GM12878 (cell line): ENCODE results near the gene ACP4. TPM values are rescaled to one million over a fixed set of nuclear protein-coding genes. Genes with fewer than 3 reads are reported as not detected.

ENCODE experiments used
- ATAC-seq: fragments of 200-7000 bp; cut with Tn5 transposase; 3 replicates; pipeline ENCODE4 v1.9.1; 2020; ENCODE audit warnings: mild to moderate bottlenecking, moderate library complexity
- BruUV-seq: library from RNA; stranded (reverse); fragments of 400-500 nt; replicated peaks from 2 replicates; lab custom pipeline; 2021; lab: Mats Ljungman, UMichigan
- CTCF ChIA-PET: fragments of 300-600 bp; sonication (Branson Sonifier 250); formaldehyde crosslinking; extraction: SDS; loops from one replicate; lab custom pipeline; 2021; ENCODE audit warnings: inconsistent platforms; lab: Yijun Ruan, JAX
- POLR2A ChIA-PET: fragments of 350-600 bp; formaldehyde crosslinking; extraction: SDS; loops from one replicate; lab custom pipeline; 2021; ENCODE audit warnings: inconsistent platforms; lab: Charles Lee
- RAD21 ChIA-PET: fragments of 300-600 bp; sonication (Branson Sonifier 250); formaldehyde crosslinking; loops from one replicate; lab custom pipeline; 2023; ENCODE audit warnings: antibody characterized with exemption; ENCODE audit not compliant: unreplicated experiment; lab: Charles Lee
- SMC1A ChIA-PET: fragments of 300-600 bp; sonication (Branson Sonifier 250); formaldehyde crosslinking; loops from one replicate; lab custom pipeline; 2023; ENCODE audit not compliant: unreplicated experiment, uncharacterized antibody; lab: Charles Lee
- DNase-seq: peaks from one replicate; pipeline ENCODE4 v3.0.0-alpha.2; 2011; ENCODE audit warnings: low read depth, low spot score
- FAIRE-seq: peaks from 3 replicates; lab custom pipeline; 2011; peaks lifted over from hg19 to GRCh38; lab: Jason Lieb, UNC
- H2AFZ ChIP-seq: 2 replicates; pipeline ENCODE4 v1.6.0; 2011; ENCODE audit warnings: low read depth, low read length, control low read depth; ENCODE audit not compliant: control insufficient read depth
- H3K27ac ChIP-seq: 2 replicates; pipeline ENCODE4 v1.5.1; 2011; ENCODE audit warnings: control low read depth; ENCODE audit not compliant: control insufficient read depth, insufficient read depth
- H3K27me3 ChIP-seq, 2 experiments: replicated peaks in 1 of 2; 2 replicates each; pipeline versions ENCODE4 v1.6.0 to v1.6.1; 2011; ENCODE audit warnings: low read length in 1 of 2; ENCODE audit not compliant: control insufficient read depth in 2 of 2, insufficient read depth in 2 of 2
- H3K36me3 ChIP-seq, 2 experiments: 2 replicates each; pipeline ENCODE4 v1.5.1; 2011; ENCODE audit warnings: low read length in 1 of 2; ENCODE audit not compliant: control insufficient read depth in 2 of 2, insufficient read depth in 2 of 2
- H3K4me1 ChIP-seq: 2 replicates; pipeline ENCODE4 v1.6.1; 2011; ENCODE audit warnings: mild to moderate bottlenecking, low read length, moderate library complexity, mixed read lengths; ENCODE audit not compliant: control insufficient read depth, insufficient read depth
- H3K4me2 ChIP-seq: 2 replicates; pipeline ENCODE4 v1.6.0; 2011; ENCODE audit warnings: control low read depth; ENCODE audit not compliant: control insufficient read depth, insufficient read depth
- H3K4me3 ChIP-seq: fragments of 200-600 bp; sonication (generic); 2 replicates; pipeline ENCODE4 v1.5.1; 2016
- H3K79me2 ChIP-seq: 2 replicates; pipeline ENCODE4 v1.6.0; 2011; ENCODE audit warnings: low read length; ENCODE audit not compliant: control insufficient read depth, insufficient read depth
- H3K9ac ChIP-seq: 2 replicates; pipeline ENCODE4 v1.8.0; 2011; ENCODE audit warnings: low read length, control low read depth, mixed read lengths; ENCODE audit not compliant: control insufficient read depth, insufficient read depth
- H3K9me3 ChIP-seq: replicated peaks from 3 replicates; pipeline ENCODE4 v1.5.1; 2011; ENCODE audit warnings: mild to moderate bottlenecking, low read length; ENCODE audit not compliant: control insufficient read depth, insufficient read depth
- H4K20me1 ChIP-seq: 2 replicates; pipeline ENCODE4 v1.6.0; 2011; ENCODE audit not compliant: control insufficient read depth, insufficient read depth
- POLR2A ChIP-seq: IDR thresholded peaks from 2 replicates; pipeline ENCODE4 v1.6.1; 2011; ENCODE audit warnings: low read depth, mild to moderate bottlenecking, low read length
- POLR2AphosphoS5 ChIP-seq: IDR thresholded peaks from 2 replicates; pipeline ENCODE4 v1.6.1; 2011; ENCODE audit warnings: mild to moderate bottlenecking, low read length, inconsistent platforms
- WGBS: methylation state at CpG from one replicate; pipeline ENCODE4 v1.1.6; 2016; ENCODE audit warnings: low lambda C conversion rate; ENCODE audit not compliant: insufficient replicate concordance, insufficient coverage; ENCODE audit errors: missing lambda C conversion rate; 5-methylcytosine and 5-hydroxymethylcytosine counted together
- in situ Hi-C: fragments of 300-500 bp; cut with MboI; formaldehyde crosslinking; loops from 9 replicates; pipeline ENCODE4 v1.14.3; 2018; ENCODE audit warnings: mixed read lengths
- intact Hi-C: fragments of 100-400 bp; cut with micrococcal nuclease; formaldehyde crosslinking; loops from one replicate; pipeline ENCODE4 v1.14.2; 2022; ENCODE audit not compliant: unreplicated experiment
- polyA plus RNA-seq, 11 experiments: library from polyadenylated mRNA; depleted of rRNA in 4 of 11; unstranded in 6 of 11; stranded (reverse) in 5 of 11; fragments of >200 nt; fragmentation: Nextera tagmentation in 4 of 11; fragmentation: Illumina TruSeq in 1 of 11; extraction: Ambion mirVana in 4 of 11; extraction: Trizol in 1 of 11; gene quantifications; 1 replicate in 1 of 11; 2 replicates in 10 of 11; pipeline versions ENCODE4 v1.2.1 to v1.2.3, GENCODE V29; 2011 to 2016; ENCODE audit warnings: inconsistent platforms in 2 of 11, missing spikeins in 2 of 11, low read depth in 1 of 11
- total RNA-seq, 4 experiments: library from RNA; depleted of rRNA in 3 of 4; stranded (reverse); fragments of >200 nt in 3 of 4; fragmentation: Illumina TruSeq in 1 of 4; extraction: Trizol in 1 of 4; gene quantifications; 2 replicates each; pipeline versions ENCODE4 v1.2.1 to v1.2.3, GENCODE V29; 2013 to 2021
- TF ChIP-seq, protein P1 (sequence below): IDR thresholded peaks from 2 replicates; pipeline ENCODE4 v1.6.1; 2011; ENCODE audit warnings: borderline replicate concordance, low read depth, mild to moderate bottlenecking, moderate library complexity, mixed read lengths, low read length; ENCODE audit not compliant: insufficient read depth; ENCODE audit errors: extremely low read length

The ACP4 gene
- total and polyA plus RNA-seq, 10 of the 15 experiments (the other 5 are each of a cell fraction or from before 2014, with no cell fraction given), result not detected

DNA sequence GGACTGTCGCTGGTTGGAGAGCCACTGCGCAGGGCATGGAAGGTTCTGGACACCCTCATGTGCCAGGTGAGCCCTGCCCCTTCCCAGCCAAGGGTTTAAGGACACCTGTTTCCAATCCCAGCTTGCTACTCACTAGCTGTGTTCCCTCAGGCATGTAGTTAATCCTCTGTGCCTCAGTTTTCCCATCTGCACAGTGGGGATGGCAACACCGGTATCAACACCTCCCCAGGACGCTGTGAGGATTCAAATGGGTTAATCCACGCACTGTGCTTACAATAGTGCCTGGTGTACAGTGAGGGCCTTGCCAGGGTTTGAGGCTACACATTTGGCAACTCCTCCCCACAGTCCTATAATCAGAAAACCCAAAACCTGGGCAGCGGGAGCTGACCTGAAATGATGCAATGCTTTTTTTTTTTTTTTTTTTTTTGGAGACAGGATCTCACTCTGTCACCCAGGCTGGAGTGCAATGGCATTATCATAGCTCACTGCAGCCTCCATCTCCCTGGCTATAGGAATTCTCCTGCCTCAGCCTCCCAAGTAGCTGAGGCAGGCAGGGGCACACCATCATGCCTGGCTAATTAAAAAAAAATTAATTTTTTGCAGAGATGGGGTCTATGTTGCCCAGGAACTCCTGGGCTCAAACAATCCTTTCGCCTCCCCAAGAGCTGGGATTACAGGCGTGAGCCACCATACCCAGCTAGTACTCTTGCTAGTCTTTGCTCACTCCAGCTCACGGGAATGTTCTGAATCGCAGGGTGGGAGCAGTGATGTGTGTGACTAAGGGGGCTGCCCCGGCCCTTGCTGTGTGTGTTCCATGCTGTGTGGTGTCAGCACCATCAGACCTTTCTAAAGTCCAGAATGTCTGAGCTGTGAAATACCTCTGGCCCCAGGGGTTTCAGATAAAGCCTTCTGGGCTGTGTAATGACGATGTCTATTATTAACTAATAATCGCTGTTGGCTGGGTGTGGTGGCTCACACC lies 2.3 kb downstream of the ACP4 start:
- in situ Hi-C loops, result no loop called here
- H3K27me3 ChIP-seq, result no peaks in the 10 kb centered on the region
- no peaks in the 10 kb centered on the region for H3K9me3 ChIP-seq
- ChIA-PET POLR2A (interaction anchor here (0.8 to 0.9 kb wide), 2 partner anchors 10 to 13 kb away, joined by 3 read pairs; no protein-coding TSS in a partner anchor), SMC1A (interaction anchor here (2.9 kb wide), 1 partner anchor 130 kb away, joined by 13 read pairs; no protein-coding TSS in a partner anchor), CTCF (interaction anchor here (0.8 to 3.1 kb wide), 4 partner anchors 9 to 435 kb away, joined by 3 to 20 read pairs (median 5); no protein-coding TSS in a partner anchor), RAD21 (interaction anchor here (0.5 to 6.7 kb wide), 4 partner anchors 129 to 424 kb away, joined by 3 to 35 read pairs (median 4); no protein-coding TSS in a partner anchor)
- H3K36me3 ChIP-seq, result peaks cover 7 to 9% of the 10 kb centered on the region in 2 experiments; a peak in 3 of 4 replicates
- DNase-seq (no peak), ATAC-seq (no peak), FAIRE-seq (no peak)
- peaks cover 5% of the 10 kb centered on the region for H3K4me1 ChIP-seq
- H3K27ac ChIP-seq, result no peak overlapping the region
- intact Hi-C loops, result no loop called here
- no peaks in the 10 kb centered on the region; the same call in 1 of the 2 replicates for H4K20me1 ChIP-seq
- WGBS, result 75% methylated on average over 13 of the region's 13 CpGs
- TF ChIP-seq POLR2A, result peak; percentile 62
- peak; percentile 38 for TF ChIP-seq POLR2AphosphoS5
- TF ChIP-seq, protein P1, sequence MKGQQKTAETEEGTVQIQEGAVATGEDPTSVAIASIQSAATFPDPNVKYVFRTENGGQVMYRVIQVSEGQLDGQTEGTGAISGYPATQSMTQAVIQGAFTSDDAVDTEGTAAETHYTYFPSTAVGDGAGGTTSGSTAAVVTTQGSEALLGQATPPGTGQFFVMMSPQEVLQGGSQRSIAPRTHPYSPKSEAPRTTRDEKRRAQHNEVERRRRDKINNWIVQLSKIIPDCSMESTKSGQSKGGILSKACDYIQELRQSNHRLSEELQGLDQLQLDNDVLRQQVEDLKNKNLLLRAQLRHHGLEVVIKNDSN, result no peak
- no peak overlapping the region for H3K9ac ChIP-seq
- no peak overlapping the region for H3K4me3 ChIP-seq
- H3K79me2 ChIP-seq, result no peaks in the 10 kb centered on the region
- H3K4me2 ChIP-seq, result no peak overlapping the region
- H2AFZ ChIP-seq, result no peak overlapping the region
- no TSS peak for BruUV-seq
